Measurements from ENCODE around the gene SHISA9. TPM values are rescaled to one million over a fixed set of nuclear protein-coding genes. Genes with fewer than 3 reads are reported as not detected.

SHISA9 gene
- total and polyA plus RNA-seq, 8 donors, result 0.03 to 0.21 (median 0.10) TPM; not detected in 2

DNA sequence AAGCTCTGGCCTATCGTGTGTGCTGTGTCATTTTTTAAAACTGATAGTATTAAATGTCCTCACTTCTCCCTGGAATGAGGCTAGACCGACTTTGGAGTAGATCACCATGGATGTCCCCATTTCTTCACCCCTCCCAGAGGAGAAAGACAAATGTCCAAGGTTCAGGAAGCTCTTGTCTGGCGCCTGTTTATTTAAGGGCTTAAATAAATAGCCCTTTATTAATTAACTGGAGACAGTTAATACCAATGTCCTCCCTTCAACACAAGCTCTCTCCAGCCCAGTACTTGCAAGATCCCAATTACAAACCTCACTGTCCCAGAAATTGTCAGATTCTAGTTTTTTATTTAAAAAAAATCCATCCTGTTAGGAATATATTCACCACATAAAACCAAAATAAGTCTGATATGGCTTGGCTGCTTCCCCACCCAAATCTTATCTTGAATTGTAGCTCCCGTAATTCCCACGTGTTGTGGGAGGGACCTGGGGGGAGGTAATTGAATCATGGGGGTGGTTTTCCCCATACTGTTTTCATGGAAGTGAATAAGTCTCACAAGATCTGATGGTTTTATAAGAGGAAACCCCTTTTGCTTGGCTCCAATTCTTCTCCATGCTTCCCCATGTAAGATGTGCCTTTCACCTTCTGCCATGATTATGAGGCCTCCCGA is 344.4 kb downstream of the SHISA9 start:
- TF ChIP-seq, protein P1, sequence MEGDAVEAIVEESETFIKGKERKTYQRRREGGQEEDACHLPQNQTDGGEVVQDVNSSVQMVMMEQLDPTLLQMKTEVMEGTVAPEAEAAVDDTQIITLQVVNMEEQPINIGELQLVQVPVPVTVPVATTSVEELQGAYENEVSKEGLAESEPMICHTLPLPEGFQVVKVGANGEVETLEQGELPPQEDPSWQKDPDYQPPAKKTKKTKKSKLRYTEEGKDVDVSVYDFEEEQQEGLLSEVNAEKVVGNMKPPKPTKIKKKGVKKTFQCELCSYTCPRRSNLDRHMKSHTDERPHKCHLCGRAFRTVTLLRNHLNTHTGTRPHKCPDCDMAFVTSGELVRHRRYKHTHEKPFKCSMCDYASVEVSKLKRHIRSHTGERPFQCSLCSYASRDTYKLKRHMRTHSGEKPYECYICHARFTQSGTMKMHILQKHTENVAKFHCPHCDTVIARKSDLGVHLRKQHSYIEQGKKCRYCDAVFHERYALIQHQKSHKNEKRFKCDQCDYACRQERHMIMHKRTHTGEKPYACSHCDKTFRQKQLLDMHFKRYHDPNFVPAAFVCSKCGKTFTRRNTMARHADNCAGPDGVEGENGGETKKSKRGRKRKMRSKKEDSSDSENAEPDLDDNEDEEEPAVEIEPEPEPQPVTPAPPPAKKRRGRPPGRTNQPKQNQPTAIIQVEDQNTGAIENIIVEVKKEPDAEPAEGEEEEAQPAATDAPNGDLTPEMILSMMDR (IDR thresholded peaks at IDR 0.05), result no peak

DNA sequence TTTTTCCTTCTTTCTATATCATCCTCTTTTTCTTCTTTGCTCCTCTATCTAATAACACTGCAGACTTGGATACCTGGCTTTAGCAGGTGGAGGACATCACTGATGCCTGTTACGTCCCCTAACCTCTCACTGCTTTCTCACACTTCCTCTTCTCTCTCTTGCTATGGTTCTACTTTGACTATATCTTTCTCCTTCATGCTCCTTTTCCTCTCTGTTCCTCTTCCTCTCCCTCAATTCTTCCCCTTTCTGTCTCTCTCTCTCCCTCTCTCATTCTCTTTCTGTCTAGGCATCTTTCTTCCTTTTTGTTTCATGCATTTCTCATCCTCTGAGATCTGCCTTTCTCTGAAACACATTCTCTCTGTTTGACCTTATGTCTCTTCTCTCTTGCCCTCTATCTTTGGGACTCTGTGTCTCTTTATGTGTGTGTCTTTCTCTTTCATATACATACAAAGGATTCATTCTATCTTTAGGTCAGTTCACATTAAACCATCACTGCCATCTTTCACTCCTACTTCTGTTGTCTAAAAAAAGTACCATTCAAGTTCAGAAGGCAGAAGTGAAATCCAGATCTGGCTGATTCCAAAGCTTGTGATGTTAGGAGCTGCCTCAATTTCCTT is 353.7 kb downstream of the SHISA9 start:
- no peak overlapping the region for H3K27ac ChIP-seq
- no peak for ATAC-seq
- no peaks in the 10 kb centered on the region for H3K4me1 ChIP-seq
- no peaks in the 10 kb centered on the region for H3K27me3 ChIP-seq
- no peak overlapping the region for H3K4me3 ChIP-seq
- H3K36me3 ChIP-seq, result no peaks in the 10 kb centered on the region
- TF ChIP-seq, protein P1 (IDR thresholded peaks at IDR 0.05), result no peak
- no peak for DNase-seq
- intact Hi-C loops (cut with DNase I), result no loop called here
- H3K9me3 ChIP-seq, result peaks cover 0 to 13% of the 10 kb centered on the region in 2 donors

More for the DNA sequence above, 344.4 kb downstream of the SHISA9 start:
- Histone ChIP-seq H3K27me3 (no peaks in the 10 kb centered on the region), H3K36me3 (no peaks in the 10 kb centered on the region), H3K27ac (no peak overlapping the region), H3K4me3 (no peak overlapping the region), H3K4me1 (no peaks in the 10 kb centered on the region), H3K9me3 (peaks cover 0 to 2% of the 10 kb centered on the region in 2 donors)
- ATAC-seq, result no peak
- DNase-seq, result no peak
- intact Hi-C loops (cut with DNase I), result no loop called here

DNA sequence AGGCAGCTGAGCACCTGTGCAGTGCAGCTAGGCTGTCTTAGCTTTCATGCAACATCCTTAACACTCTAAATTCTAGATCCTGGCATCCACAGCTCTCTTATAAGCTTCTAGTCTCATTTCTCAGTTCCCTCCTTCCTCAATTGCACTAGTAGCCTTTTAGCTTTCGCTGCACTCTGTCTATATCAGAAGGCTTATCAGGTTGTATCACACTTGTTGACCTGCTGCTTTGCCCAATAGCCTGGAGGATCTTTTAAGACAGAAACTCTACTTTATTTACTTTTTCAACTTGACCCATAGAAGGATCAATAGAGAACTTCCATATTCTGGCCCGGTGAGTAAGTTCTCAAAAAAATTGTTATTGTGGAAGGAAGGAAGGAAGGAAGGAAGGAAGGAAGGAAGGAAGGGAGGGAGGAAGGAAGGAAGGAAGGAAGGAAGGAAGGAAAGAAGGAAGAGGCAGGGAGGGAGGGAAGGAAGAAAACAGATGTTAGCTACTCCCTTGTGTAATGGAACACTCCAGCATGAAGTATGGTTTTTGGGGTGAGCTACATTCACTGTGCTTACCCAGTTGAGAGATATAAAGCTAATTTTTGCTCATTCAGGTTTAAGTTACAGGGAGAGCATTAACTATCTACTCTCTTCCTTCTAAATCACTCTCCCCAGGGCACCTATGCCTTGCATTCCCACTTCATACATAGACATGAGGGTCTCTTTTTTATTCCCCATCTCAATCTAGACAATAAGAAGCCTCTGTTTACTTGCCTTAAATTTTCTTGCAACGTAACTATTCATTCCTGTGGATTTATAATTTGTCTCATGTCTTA is 361.1 kb downstream of the SHISA9 start:
- Histone ChIP-seq H3K27me3 (no peaks in the 10 kb centered on the region), H3K27ac (no peak overlapping the region), H3K4me3 (no peak overlapping the region), H3K36me3 (no peaks in the 10 kb centered on the region), H3K9me3 (peaks cover 0 to 29% of the 10 kb centered on the region in 2 donors), H3K4me1 (no peaks in the 10 kb centered on the region)
- TF ChIP-seq, protein P1 (IDR thresholded peaks at IDR 0.05), result no peak
- intact Hi-C loops (cut with DNase I), result no loop called here
- no peak for DNase-seq
- no peak for ATAC-seq

DNA sequence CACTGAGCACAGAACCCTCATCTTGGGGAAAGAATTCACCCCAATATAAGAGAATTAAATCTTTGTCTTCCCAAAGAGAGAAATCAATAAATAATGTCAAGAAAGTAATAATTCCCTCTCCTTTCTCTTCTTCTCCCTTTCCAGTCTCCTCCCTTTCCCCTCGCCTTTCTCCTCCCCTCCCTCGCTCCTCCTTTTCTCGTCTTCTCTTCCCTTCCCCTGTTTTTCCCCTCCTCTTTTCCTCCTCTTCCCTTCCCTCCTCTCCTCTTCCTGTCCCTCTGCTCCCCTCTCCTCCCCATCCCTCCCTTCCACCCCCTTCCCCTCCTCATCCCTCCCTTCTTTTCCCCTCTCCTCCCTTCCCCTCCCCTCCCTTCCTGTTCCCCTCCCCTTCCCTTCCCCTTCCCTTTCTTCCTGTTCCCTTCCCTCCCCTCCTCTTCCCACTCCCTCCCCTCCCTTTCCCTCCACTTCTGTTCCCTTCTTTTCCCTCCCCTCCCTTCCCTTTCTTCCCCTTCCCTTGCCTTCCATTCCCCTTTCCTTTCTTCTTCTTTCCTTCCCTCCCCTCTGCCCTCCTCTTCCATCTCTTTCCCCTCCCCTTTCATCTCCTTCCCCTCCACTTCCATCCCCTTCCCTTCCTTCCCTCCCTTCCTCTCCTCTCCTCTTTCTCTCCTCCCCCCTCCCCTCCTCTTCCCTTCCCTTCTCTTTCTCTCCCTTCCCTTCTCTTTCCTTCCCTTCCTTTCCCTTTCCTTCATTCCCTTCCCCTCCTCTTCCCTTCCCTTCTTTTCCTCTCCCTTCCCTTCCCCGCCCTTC is 363.6 kb downstream of the SHISA9 start:
- Histone ChIP-seq H3K27me3 (no peaks in the 10 kb centered on the region), H3K27ac (no peak overlapping the region), H3K4me3 (no peak overlapping the region), H3K36me3 (no peaks in the 10 kb centered on the region), H3K4me1 (no peaks in the 10 kb centered on the region), H3K9me3 (peaks cover 0 to 18% of the 10 kb centered on the region in 2 donors)
- no peak for DNase-seq
- intact Hi-C loops (cut with DNase I), result no loop called here
- TF ChIP-seq, protein P1 (IDR thresholded peaks at IDR 0.05), result no peak
- ATAC-seq, result no peak

All from left lung (tissue), 10 donors.